HepG2 (cell line): ENCODE data around the gene EARS2. TPM values are rescaled to one million over a fixed set of nuclear protein-coding genes. Genes with fewer than 3 reads are reported as not detected.

Experiments
- CENPX ChIP-seq: sonication (generic); formaldehyde crosslinking; IDR thresholded peaks from 2 replicates; pipeline ENCODE4 v1.9.0; 2021; ENCODE audit warnings: mild to moderate bottlenecking, missing genetic modification reagents, moderate library complexity
- ETV5 ChIP-seq: IDR thresholded peaks from 2 replicates; pipeline ENCODE4 v1.6.1; 2018; ENCODE audit warnings: missing biosample characterization, missing genetic modification reagents, inconsistent platforms, borderline replicate concordance
- KDM4B ChIP-seq: sonication (generic); formaldehyde crosslinking; IDR thresholded peaks from 2 replicates; pipeline ENCODE4 v1.4.0; 2020; ENCODE audit warnings: missing genetic modification reagents
- KLF6 ChIP-seq: IDR thresholded peaks from 2 replicates; pipeline ENCODE4 v1.8.0; 2016; ENCODE audit warnings: missing biosample characterization, missing genetic modification reagents
- MIXL1 ChIP-seq: IDR thresholded peaks from 2 replicates; pipeline ENCODE4 v1.6.1; 2016
- RFXAP ChIP-seq: sonication (generic); formaldehyde crosslinking; IDR thresholded peaks from 2 replicates; pipeline ENCODE4 v1.4.0; 2020; ENCODE audit warnings: missing genetic modification reagents, borderline replicate concordance
- U2AF2 ChIP-seq: fragments of 200-400 bp; formaldehyde crosslinking; IDR thresholded peaks from 2 replicates; pipeline ENCODE4 v1.6.1; 2017; ENCODE audit warnings: low read depth, mild to moderate bottlenecking, low read length
- ZNF124 ChIP-seq: sonication (generic); formaldehyde crosslinking; IDR thresholded peaks from 2 replicates; pipeline ENCODE4 v1.4.0; 2020; ENCODE audit warnings: missing genetic modification reagents
- ZNF234 ChIP-seq: sonication (generic); formaldehyde crosslinking; conservative IDR thresholded peaks from 2 replicates; pipeline ENCODE4 v1.5.1; 2020; ENCODE audit warnings: mild to moderate bottlenecking, missing genetic modification reagents
- ZNF703 ChIP-seq: sonication (generic); formaldehyde crosslinking; IDR thresholded peaks from 2 replicates; pipeline ENCODE4 v1.5.1; 2020; ENCODE audit warnings: missing genetic modification reagents, mild to moderate bottlenecking, moderate library complexity, borderline replicate concordance
- ZNF780A ChIP-seq: sonication (generic); formaldehyde crosslinking; IDR thresholded peaks from 2 replicates; pipeline ENCODE4 v1.8.0; 2022; ENCODE audit warnings: mild to moderate bottlenecking, missing genetic modification reagents, moderate library complexity
- ZSCAN31 ChIP-seq: sonication (generic); formaldehyde crosslinking; IDR thresholded peaks from 2 replicates; pipeline ENCODE4 v1.5.0; 2020; ENCODE audit warnings: low read depth, mild to moderate bottlenecking, missing genetic modification reagents
- polyA plus RNA-seq, 8 experiments: library from polyadenylated mRNA; depleted of rRNA in 3 of 8; stranded (reverse) in 7 of 8; unstranded in 1 of 8; fragments of >200 nt; fragmentation: Illumina TruSeq in 4 of 8; extraction: Trizol in 4 of 8; gene quantifications; 2 replicates each; pipeline versions ENCODE4 v1.2.1 to v1.2.3, GENCODE V29; 2011 to 2016; ENCODE audit warnings: low read depth in 4 of 8, missing spikeins in 1 of 8, mixed read lengths in 1 of 8; ENCODE audit not compliant: insufficient read depth in 1 of 8
- total RNA-seq, 5 experiments: library from RNA; depleted of rRNA; stranded (reverse); fragments of >200 nt; fragmentation: Illumina TruSeq; extraction: Trizol; gene quantifications; 2 replicates each; pipeline ENCODE4 v1.2.3, GENCODE V29; 2016; ENCODE audit warnings: low read depth in 1 of 5
- TF ChIP-seq, protein P1 (sequence below): sonication (generic); formaldehyde crosslinking; IDR thresholded peaks from 2 replicates; pipeline ENCODE4 v1.5.0; 2020; ENCODE audit warnings: mild to moderate bottlenecking, missing genetic modification reagents
- TF ChIP-seq, protein P2 (sequence below): sonication (generic); formaldehyde crosslinking; IDR thresholded peaks from 2 replicates; pipeline ENCODE4 v1.4.0; 2020; ENCODE audit warnings: missing genetic modification reagents
- TF ChIP-seq, protein P3 (sequence below): sonication (generic); formaldehyde crosslinking; IDR thresholded peaks from 2 replicates; pipeline ENCODE4 v1.4.0; 2020; ENCODE audit warnings: mild to moderate bottlenecking, missing genetic modification reagents, borderline replicate concordance
- TF ChIP-seq, protein P4 (sequence below): sonication (generic); formaldehyde crosslinking; IDR thresholded peaks from 2 replicates; pipeline ENCODE4 v1.4.0; 2020; ENCODE audit warnings: missing genetic modification reagents, borderline replicate concordance
- TF ChIP-seq, protein P5 (sequence below): IDR thresholded peaks from 2 replicates; pipeline ENCODE4 v1.6.1; 2018; ENCODE audit warnings: missing genetic modification reagents

EARS2 gene
- total and polyA plus RNA-seq, 2 of the 13 experiments (the other 11 are each of a cell fraction or from before 2014, with no cell fraction given) = 49.4 to 80.4 TPM

DNA sequence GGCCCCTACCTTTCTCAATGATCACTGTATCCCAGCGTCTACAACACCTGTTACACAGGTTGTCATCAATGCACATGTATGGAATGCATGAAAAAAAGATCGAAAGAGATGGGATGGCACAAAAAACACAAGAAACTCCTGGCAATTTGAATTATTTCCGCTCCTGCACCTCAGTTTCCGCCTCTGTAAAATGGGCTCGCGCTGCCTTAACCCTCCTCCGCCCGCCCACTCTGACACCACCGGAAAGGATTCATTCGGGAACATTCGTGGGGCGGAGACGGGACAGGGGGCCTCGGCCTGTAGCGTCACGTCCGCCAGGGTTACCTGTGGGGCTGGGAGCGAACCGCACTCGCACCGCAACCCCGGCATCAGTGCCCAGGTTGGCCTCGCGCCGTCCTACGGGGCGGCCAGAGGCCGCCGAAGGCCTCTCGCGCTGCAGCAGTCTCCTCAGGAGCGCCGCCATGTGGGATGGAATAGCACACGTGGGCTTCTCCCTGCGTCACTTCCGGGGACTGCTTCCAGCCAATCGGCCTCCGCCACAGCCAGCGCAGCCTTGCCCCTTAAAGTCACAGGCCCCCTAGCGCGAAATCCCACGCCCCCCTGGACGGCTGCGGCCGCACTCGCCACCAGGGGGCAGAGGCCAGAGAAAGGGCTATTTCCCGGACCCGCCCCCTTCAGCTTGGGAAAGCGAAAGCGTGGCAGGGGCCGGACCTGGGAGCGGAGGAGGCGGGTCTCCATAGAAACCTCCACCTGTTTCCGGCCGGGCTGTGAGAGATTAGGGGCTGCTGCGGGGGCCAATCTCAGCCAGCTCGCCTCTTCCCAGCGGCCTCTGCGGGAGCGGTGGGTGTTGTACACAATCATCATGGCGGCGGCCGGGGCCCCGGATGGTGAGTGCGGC, at the start of gene EARS2, which contains the start of gene UBFD1 (continued):
- TF ChIP-seq, protein P1, sequence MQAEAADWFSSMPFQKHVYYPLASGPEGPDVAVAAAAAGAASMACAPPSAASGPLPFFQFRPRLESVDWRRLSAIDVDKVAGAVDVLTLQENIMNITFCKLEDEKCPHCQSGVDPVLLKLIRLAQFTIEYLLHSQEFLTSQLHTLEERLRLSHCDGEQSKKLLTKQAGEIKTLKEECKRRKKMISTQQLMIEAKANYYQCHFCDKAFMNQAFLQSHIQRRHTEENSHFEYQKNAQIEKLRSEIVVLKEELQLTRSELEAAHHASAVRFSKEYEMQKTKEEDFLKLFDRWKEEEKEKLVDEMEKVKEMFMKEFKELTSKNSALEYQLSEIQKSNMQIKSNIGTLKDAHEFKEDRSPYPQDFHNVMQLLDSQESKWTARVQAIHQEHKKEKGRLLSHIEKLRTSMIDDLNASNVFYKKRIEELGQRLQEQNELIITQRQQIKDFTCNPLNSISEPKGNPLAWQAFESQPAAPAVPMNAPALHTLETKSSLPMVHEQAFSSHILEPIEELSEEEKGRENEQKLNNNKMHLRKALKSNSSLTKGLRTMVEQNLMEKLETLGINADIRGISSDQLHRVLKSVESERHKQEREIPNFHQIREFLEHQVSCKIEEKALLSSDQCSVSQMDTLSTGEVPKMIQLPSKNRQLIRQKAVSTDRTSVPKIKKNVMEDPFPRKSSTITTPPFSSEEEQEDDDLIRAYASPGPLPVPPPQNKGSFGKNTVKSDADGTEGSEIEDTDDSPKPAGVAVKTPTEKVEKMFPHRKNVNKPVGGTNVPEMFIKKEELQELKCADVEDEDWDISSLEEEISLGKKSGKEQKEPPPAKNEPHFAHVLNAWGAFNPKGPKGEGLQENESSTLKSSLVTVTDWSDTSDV (CRISPR knock-in tag) = peak; percentile 62
- no peak for TF ChIP-seq CENPX (CRISPR knock-in tag)
- no peak; the same call in 1 of the 2 replicates for TF ChIP-seq ZSCAN31 (CRISPR knock-in tag)
- no peak; the same call in 1 of the 2 replicates for TF ChIP-seq ZNF703 (CRISPR knock-in tag)
- TF ChIP-seq, protein P2, sequence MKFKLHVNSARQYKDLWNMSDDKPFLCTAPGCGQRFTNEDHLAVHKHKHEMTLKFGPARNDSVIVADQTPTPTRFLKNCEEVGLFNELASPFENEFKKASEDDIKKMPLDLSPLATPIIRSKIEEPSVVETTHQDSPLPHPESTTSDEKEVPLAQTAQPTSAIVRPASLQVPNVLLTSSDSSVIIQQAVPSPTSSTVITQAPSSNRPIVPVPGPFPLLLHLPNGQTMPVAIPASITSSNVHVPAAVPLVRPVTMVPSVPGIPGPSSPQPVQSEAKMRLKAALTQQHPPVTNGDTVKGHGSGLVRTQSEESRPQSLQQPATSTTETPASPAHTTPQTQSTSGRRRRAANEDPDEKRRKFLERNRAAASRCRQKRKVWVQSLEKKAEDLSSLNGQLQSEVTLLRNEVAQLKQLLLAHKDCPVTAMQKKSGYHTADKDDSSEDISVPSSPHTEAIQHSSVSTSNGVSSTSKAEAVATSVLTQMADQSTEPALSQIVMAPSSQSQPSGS = peak; percentile 92
- TF ChIP-seq, protein P3, sequence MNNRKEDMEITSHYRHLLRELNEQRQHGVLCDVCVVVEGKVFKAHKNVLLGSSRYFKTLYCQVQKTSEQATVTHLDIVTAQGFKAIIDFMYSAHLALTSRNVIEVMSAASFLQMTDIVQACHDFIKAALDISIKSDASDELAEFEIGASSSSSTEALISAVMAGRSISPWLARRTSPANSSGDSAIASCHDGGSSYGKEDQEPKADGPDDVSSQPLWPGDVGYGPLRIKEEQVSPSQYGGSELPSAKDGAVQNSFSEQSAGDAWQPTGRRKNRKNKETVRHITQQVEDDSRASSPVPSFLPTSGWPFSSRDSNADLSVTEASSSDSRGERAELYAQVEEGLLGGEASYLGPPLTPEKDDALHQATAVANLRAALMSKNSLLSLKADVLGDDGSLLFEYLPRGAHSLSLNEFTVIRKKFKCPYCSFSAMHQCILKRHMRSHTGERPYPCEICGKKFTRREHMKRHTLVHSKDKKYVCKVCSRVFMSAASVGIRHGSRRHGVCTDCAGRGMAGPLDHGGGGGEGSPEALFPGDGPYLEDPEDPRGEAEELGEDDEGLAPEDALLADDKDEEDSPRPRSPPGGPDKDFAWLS (CRISPR knock-in tag) = peak; percentile 93; the same call in 1 of the 2 replicates
- peak; percentile 83 for TF ChIP-seq ETV5 (CRISPR knock-in tag)
- peak; percentile 88 for TF ChIP-seq RFXAP (CRISPR knock-in tag)
- no peak for TF ChIP-seq U2AF2
- no peak; the same call in none of the 2 replicates for TF ChIP-seq KDM4B (CRISPR knock-in tag)
- TF ChIP-seq KLF6 = peak; percentile 79
- TF ChIP-seq MIXL1 = peak; percentile 92; the same call in 1 of the 2 replicates
- TF ChIP-seq, protein P4, sequence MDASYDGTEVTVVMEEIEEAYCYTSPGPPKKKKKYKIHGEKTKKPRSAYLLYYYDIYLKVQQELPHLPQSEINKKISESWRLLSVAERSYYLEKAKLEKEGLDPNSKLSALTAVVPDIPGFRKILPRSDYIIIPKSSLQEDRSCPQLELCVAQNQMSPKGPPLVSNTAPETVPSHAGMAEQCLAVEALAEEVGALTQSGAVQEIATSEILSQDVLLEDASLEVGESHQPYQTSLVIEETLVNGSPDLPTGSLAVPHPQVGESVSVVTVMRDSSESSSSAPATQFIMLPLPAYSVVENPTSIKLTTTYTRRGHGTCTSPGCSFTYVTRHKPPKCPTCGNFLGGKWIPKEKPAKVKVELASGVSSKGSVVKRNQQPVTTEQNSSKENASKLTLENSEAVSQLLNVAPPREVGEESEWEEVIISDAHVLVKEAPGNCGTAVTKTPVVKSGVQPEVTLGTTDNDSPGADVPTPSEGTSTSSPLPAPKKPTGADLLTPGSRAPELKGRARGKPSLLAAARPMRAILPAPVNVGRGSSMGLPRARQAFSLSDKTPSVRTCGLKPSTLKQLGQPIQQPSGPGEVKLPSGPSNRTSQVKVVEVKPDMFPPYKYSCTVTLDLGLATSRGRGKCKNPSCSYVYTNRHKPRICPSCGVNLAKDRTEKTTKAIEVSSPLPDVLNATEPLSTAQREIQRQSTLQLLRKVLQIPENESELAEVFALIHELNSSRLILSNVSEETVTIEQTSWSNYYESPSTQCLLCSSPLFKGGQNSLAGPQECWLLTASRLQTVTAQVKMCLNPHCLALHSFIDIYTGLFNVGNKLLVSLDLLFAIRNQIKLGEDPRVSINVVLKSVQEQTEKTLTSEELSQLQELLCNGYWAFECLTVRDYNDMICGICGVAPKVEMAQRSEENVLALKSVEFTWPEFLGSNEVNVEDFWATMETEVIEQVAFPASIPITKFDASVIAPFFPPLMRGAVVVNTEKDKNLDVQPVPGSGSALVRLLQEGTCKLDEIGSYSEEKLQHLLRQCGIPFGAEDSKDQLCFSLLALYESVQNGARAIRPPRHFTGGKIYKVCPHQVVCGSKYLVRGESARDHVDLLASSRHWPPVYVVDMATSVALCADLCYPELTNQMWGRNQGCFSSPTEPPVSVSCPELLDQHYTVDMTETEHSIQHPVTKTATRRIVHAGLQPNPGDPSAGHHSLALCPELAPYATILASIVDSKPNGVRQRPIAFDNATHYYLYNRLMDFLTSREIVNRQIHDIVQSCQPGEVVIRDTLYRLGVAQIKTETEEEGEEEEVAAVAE (CRISPR knock-in tag) = peak; percentile 88
- TF ChIP-seq, protein P5, sequence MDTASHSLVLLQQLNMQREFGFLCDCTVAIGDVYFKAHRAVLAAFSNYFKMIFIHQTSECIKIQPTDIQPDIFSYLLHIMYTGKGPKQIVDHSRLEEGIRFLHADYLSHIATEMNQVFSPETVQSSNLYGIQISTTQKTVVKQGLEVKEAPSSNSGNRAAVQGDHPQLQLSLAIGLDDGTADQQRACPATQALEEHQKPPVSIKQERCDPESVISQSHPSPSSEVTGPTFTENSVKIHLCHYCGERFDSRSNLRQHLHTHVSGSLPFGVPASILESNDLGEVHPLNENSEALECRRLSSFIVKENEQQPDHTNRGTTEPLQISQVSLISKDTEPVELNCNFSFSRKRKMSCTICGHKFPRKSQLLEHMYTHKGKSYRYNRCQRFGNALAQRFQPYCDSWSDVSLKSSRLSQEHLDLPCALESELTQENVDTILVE (CRISPR knock-in tag) = peak; percentile 95
- TF ChIP-seq ZNF780A (CRISPR knock-in tag) = peak; percentile 85
- TF ChIP-seq ZNF234 (CRISPR knock-in tag) = peak; percentile 26; the same call in 1 of the 2 replicates
- peak; percentile 92 for TF ChIP-seq ZNF124 (CRISPR knock-in tag)
